Adipose tissue (tissue), 3 donors: ENCODE data around the gene SLC1A7. TPM values are rescaled to one million over a fixed set of nuclear protein-coding genes. Genes with fewer than 3 reads are reported as not detected.

Experiments
- H3K27ac ChIP-seq: one replicate; pipeline ENCODE4 v1.5.1; 2013; ENCODE audit warnings: low read depth, low read length
- WGBS, 3 donors: extraction: QIAGEN DNeasy Blood & Tissue Kit; methylation state at CpG; one replicate each; pipeline ENCODE4 v1.1.7; 2013; 5-methylcytosine and 5-hydroxymethylcytosine counted together
- polyA plus RNA-seq, 3 donors: library from polyadenylated mRNA; stranded (reverse); fragments of 200-250 nt; gene quantifications; one replicate each; pipeline ENCODE4 v1.2.3, GENCODE V29; 2013
- donor health status: healthy with polysubstance abuse.
- donor health status: Bipolar disorder and iron deficiency.
- donor health status: healthy.

Gene SLC1A7
- polyA plus RNA-seq, 3 donors = 0.03 to 0.90 (median 0.54) TPM

DNA sequence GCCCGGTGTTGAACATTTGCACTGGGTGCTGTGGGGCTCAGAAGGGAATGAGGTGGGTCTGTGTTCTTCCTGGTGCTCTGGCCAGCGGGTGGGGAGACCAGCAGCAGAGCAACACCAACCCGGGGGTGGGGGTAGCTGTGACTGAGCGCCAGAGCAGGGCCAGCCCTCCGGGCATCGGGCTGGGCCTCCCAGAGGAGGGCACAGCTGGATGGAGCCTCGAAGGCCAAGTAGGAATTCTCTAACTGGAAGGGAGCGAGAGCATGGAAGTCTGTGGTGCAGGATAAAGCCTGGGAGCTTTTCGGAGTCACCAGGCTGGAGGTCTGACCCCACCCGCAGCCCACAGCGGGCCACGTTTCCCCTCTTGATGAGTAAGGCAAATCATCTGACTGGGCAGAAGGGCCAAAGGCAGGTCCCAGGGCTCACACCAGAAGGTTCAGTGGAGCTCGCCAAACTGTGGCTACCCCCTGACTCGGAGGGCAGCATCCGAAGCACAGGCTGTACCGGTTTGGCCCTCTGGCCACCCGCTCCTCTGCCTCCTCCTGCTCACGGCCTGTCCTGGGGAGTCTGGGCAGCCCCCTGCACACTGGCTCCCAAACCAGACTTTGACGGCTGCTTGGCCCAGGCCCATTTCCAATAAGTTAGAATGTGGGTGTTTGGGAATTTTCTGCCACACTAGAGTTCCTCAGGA, 18.8 kb downstream of the SLC1A7 start:
- no peak overlapping the region for H3K27ac ChIP-seq
- 50 to 73% (median 55%) methylated on average over 19 of the region's 19 CpGs for whole genome bisulfite sequencing, 3 donors

DNA sequence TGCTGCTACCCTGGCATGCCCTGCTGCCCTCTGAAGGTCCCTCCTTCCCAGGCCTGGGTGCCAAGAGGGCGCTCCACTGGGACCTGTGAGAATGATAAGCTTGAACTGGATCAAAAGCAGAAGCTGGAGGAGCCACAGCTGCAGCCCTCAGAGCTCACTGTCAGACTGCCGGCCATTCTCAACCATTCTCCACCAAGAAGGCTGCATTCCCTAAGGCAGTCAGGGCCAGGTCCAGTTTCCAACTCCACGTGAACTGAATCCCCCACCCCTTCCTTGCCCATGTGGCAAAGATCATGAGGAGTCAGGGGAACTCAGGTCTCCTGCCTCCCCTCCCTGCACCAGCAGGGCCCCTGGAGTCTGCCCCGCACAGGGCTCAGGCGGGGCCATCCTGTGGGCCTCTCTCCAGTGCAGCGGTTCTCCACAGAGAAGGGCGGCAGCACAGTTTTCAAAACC, 19.5 kb downstream of the SLC1A7 start:
- WGBS, 3 donors = 65 to 76% (median 72%) methylated on average over 7 of the region's 7 CpGs

DNA sequence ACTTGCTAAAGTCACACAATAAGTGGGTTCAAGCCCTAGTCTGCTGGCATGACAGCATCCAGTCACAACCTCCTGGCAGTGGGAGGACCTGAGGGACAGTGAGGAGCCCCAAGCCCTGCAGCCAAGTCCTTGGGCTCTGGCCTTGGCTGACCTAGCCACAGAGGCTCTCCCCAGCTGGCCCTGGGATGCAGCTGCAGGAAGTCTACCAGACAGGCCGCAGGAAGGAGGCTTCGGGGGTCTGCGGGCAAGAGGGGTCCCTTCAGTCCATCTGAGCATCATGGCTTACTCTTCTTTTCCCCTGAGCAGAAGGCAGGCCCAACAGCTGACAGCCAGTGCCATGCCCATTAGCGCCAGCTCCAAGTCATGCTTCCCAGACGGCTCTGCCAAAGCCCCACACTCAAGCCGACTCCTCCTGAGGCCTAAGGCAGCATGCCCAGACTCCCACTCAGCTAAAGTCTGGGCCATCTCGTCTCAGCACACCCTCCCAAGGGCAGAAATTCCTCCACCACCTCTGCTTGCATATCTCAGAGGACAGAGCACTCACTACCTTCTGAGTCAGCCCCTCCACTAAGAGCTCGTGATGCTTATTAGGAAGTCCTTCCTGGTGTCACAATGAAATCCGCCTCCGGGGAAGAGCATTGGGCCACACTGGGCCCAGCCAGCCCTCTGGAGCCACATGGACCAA, 20.1 kb downstream of the SLC1A7 start:
- H3K27ac ChIP-seq = no peak overlapping the region
- 45 to 80% (median 60%) methylated on average over 10 of the region's 10 CpGs for WGBS, 3 donors

More for the DNA sequence above, 19.5 kb downstream of the SLC1A7 start:
- no peak overlapping the region for H3K27ac ChIP-seq

DNA sequence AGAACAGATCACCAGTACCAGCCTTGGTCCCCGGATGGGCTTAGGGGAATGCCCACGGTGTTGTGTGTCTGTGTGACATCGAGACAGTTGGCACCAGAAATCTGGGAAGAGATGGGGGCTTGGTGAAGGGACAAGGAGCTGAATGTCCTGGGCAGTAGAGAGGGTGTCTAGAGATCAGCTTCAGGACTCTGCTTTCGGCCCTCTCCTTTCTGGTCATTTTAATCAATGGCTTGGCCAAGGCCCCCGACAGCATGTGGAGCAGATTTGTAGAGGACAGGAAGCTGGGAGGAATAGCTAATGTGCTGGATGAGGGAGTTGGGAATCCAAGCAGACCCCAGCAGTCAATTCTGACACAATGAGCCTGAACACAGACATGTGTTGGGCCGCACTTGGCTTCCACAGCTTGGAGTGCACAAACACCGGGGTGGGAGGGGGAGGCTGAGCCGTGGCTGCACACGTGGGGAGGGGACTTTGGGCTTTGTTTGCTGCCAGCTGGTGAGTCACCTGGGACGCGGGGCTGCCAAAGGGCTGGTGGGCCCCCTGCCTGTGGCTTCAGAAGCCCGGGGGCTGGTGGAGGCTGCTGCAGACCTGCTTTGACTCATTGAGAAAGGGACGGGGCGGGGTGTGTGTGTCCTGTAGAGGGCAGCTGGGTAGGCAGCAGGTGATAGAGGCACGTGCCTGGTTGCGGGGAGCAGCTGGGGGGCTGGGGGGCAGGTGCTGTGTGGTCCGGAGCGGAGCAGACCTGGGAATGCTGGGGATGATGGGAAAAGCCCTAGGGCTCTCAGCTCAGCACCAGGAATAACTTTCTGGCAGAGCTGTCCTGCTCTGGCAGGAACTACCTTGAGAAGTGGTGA, 20.9 kb downstream of the SLC1A7 start:
- WGBS, 3 donors = 48 to 56% (median 55%) methylated on average over 17 to 18 of the region's 18 CpGs
- H3K27ac ChIP-seq = no peak overlapping the region

DNA sequence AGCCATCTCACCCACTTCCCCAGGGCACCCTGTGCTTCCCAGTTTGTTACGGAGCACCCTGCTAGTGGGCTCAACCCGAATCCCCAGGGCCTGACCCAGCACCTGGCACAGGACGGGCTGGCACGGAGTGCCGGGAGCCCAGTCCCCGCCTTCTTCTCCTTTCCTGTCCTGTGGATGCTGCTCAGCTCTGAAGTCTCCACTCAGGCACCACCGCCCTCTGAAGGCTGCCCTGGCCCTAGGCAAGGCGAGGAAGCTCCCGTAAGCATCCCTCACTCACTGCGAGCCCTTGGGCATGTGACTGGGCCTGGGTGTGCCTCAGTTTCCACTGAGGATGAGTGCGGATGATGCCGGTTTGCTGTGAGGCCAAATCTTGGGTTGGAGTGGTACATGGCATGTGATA, 21.8 kb downstream of the SLC1A7 start:
- H3K27ac ChIP-seq = no peak overlapping the region

DNA sequence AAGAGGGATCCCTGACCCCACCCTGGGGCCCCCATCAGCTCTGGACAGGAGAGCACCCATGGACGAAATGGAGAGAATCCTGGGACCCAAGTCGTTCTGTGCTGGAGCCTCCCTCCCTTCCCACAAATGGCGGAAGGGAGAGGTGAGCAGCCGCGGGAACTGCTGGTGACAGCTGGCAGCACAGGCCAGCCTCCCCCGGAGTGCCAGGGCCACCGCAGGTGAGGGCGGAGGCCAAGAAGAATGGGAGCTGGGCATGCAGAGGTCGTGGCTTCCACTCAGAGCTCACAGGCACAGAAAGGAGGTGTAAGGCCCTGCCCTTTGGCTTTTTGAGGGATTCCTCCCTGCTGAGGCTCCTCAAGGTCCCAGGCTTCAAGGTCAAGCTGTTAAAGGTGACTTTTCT, 24.6 kb downstream of the SLC1A7 start:
- H3K27ac ChIP-seq = no peak overlapping the region
- 91 to 93% (median 92%) methylated on average over 9 of the region's 9 CpGs for WGBS, 3 donors

More for the DNA sequence above, 21.8 kb downstream of the SLC1A7 start:
- WGBS, 3 donors = 77 to 81% (median 81%) methylated on average over 12 of the region's 12 CpGs

DNA sequence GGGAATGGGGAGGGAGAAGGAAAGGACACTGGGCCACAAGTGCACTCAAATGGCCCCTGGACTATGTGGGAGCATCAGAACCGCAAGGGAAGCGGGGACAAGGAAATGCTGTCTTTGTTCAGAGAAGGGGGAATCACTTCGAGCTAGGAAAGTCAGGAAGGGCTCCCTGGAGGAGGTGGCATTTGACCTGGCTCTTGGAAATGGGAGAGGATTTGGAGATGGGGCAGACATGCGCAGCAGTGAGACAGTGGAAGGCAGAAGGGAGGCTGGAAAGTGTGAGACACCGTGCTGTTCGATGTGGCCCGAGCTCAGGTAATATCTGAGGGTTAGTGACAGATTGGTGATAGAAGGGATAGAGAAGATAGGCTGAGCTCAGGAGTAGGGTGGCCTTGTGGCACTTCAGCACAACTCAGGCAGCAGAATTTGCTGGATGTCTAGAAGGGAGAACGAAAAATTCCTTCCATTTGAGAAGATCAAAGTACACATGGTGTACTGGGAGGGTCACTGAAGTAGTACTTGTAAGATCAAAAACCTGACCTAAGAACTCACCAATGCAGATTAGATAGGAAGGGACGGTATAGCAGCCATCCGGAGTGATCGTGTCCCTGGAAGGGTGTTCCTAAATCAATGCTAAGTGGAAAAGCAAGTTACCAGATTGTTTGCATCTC, 25.4 kb downstream of the SLC1A7 start:
- 90 to 94% (median 92%) methylated on average over 11 of the region's 11 CpGs for WGBS, 3 donors
- no peak overlapping the region for H3K27ac ChIP-seq

GRCh38 chr1:53116307-53116810, 26.1 kb downstream of the SLC1A7 start:
- no peak overlapping the region for H3K27ac ChIP-seq
- 75 to 82% (median 79%) methylated on average over 9 of the region's 9 CpGs for WGBS, 3 donors

DNA sequence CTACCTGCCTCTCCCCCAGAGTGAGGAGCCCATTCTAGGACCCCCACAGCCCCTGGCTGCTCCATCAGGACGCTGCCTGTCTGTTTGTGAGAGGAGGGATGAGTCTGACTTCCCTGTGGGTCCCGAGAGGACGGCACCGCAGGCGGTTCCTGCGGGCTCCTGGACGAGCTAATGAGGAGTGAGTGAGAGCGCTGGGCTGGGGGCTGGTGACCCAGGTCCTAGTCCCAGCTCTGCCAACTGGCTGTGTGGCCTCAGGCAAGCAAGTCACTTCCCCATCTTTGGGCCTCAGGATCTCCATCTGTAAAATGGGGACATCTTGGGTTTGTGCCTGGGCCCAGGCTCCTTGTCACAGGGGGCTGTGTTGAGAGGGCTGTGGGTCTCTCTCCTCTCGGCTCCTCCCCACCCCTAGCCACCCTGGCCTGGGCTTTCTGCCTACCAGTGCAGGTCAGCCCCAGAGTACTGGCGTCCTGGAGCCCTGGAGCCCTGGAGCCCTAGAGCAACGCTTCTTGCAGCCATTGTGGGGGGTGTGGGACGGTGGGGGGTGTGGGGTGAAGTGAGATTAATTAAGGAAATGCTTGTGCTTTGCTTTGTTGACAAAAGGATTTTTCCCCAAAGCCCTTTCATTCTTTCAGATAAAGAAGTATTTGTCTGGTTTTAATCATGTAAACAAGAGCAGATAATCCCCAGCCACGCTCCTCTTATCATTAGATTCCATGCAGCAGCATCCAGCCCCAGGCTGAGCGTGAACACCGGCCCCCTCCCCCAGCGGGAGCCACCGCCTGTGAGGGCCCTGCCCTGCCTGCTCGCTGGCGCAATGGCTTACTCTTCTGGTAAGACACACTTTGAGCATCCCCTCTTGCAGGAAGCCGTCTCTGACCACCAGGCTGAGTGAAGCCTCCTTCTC, 26.8 kb downstream of the SLC1A7 start:
- H3K27ac ChIP-seq = no peak overlapping the region
- WGBS, 3 donors = 54 to 64% (median 60%) methylated on average over 20 of the region's 20 CpGs

DNA sequence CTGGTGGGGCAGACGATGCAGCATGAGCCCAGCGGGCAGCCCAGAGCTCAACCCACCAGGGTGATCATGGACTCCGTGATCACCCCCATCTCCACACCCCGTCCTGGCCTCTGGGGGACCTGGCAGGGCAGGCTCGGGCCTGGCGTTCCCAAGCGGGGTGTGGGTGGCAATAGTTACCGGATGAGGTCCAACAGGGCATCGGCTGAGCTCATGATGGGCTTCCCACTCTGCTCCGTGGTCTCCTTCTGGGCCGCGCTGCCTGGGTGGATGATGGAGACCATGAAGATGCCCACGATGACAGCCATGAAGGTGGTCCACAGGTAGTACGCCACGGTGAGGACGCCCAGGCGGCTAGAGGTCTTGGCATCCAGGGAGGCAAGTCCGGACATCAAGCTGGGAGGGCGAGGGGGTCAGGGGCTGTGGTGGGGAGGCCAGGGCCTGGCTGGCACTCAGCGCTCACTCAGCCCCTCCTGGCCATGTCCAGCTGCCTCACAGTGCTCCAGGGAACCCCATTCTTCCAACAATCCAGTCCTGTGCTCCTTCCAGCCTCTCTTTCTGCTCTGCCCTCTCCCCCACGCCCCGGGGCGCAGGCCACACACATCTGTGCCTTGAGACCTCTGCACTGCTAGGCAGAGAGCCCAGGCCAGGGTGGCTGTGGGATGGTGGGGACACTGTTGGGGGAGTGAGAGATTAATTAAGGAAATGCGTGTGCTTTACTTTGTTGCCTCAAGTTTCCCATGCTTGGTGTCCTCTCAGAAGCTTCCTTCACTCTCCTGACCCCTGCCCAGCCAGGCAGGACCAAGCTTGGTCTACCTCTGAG, 27.6 kb downstream of the SLC1A7 start:
- WGBS, 3 donors = 90 to 96% (median 90%) methylated on average over 23 to 24 of the region's 24 CpGs
- no peak overlapping the region for H3K27ac ChIP-seq

GRCh38 chr1:53114090-53114489, 28.3 kb downstream of the SLC1A7 start:
- WGBS, 3 donors = 94 to 97% (median 97%) methylated on average over 6 of the region's 6 CpGs
- no peak overlapping the region for H3K27ac ChIP-seq

DNA sequence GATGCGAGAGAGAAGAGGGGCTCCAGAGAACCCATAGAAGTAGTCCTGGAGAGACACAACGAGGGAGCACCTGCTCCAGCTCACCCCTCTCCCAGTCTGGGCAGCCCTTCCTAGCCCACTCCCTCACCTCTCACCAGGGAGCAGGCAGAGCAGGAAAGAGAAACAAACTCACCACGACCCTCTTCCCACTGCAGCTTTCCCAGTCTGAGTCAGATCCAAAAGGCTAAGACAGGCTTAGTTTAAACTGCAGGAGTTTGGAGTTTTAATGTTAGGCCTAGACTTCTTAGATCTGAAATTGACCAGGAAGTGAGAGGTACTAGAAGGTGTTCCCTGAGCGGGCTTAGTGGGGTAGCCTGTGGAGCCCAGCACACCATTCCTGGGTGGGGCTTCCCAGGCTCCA, 29.6 kb downstream of the SLC1A7 start:
- no peak overlapping the region for H3K27ac ChIP-seq
- 80 to 91% (median 89%) methylated on average over 4 of the region's 4 CpGs for WGBS, 3 donors

GRCh38 chr1:53112271-53112774, 30.1 kb downstream of the SLC1A7 start:
- 73 to 95% (median 76%) methylated on average over 2 of the region's 2 CpGs for WGBS, 3 donors
- H3K27ac ChIP-seq = no peak overlapping the region

- 65 to 76% (median 69%) methylated on average over 5 of the region's 5 CpGs for WGBS, 3 donors
- H3K27ac ChIP-seq = no peak overlapping the region
Measured at GRCh38 chr1:53111693-53112092, 30.7 kb downstream of the SLC1A7 start.

DNA sequence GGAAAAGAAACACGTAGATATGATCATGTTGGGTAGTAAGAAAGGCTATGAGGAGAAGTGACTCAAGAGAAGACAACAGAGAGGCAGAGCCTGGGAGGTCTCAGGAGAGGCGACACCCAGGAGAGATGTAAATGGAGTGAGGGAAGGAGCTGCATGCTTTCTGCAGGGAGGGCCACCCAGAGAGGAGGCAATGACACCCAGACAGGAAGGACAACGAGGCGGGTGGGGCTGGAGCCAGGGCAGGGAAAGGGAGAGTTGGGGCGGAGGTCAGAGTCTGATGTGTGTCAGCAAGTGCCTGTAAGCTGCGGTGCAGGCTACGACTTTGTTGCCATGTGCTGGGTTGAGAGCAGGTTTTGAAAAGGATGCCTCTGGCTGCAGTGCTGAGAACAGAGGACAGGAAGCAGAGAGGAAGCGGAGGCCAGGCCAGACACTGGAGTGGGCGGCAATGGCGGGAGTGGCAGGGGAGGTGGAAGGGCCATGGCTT, 31.3 kb downstream of the SLC1A7 start:
- H3K27ac ChIP-seq = no peak overlapping the region
- 58 to 84% (median 66%) methylated on average over 10 of the region's 10 CpGs for WGBS, 3 donors

DNA sequence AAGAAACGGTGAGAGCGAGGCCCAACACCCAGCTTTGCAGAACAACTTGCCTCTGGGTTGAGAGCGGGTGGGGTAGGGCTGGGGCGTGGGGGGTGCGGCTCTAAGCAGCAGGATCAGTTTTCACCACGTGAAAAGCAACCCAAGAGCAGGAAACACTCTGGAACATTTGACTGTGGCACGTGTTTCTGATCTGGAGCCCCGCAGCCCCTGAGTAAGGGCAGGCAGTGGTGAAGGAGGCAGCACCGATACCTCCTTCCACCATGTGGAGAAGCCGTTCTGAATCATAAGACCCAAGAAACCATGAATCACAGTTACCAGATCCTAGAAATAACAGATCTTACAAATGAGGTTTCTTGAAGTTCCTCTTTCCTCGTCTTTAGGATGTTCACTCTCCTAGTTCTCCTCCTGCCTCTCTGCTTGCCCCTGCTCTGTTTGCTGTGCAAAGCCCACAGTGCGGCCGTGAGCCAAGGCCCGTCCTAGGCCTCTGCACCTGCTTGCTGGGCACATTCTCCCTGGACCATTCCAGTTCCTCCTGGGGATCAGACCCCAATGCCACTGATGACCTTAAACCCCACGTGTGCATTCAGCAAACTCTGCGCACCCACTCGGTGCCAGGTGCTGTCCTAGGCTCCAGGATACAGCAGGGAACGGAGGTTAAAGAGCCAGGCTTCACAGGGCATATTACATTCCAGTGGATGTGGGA, 31.9 kb downstream of the SLC1A7 start:
- no peak overlapping the region for H3K27ac ChIP-seq
- 54 to 85% (median 55%) methylated on average over 18 of the region's 18 CpGs for WGBS, 3 donors
